HG03196 (cell line): ENCODE measurements around the gene CRHR1.

Experiments
- ATAC-seq: cut with Tn5 transposase; IDR thresholded peaks from one replicate; pipeline ENCODE4 v1.9.1; 2021; ENCODE audit not compliant: unreplicated experiment

CRHR1 gene

GRCh38 chr17:45841883-45842525 is 57.9 kb downstream of the CRHR1 start:
- ATAC-seq: no peak

- ATAC-seq: no peak
Measured at GRCh38 chr17:45843722-45844121, 59.6 kb downstream of the CRHR1 start.

- no peak for ATAC-seq
Measured at GRCh38 chr17:45844695-45845375, 60.7 kb downstream of the CRHR1 start, which contains the start of gene SPPL2C. SPPL2C (plus strand) TSS chr17:45844881; CDS start chr17:45844907, 26 bp downstream.

GRCh38 chr17:45845376-45846185 is 61.5 kb downstream of the CRHR1 start:
- ATAC-seq: no peak

GRCh38 chr17:45846223-45846622 is 62.1 kb downstream of the CRHR1 start:
- no peak for ATAC-seq

GRCh38 chr17:45846646-45847045 is 62.5 kb downstream of the CRHR1 start:
- no peak for ATAC-seq

- ATAC-seq: no peak
Measured at GRCh38 chr17:45847101-45847500, 63.0 kb downstream of the CRHR1 start.

- no peak for ATAC-seq
Measured at GRCh38 chr17:45847747-45848146, 63.6 kb downstream of the CRHR1 start.

- no peak for ATAC-seq
Measured at GRCh38 chr17:45848405-45848804, 64.3 kb downstream of the CRHR1 start.

- ATAC-seq: no peak
Measured at GRCh38 chr17:45848868-45849535, 64.9 kb downstream of the CRHR1 start.

- ATAC-seq: no peak
Measured at GRCh38 chr17:45849536-45849990, 65.4 kb downstream of the CRHR1 start.

- no peak for ATAC-seq
Measured at GRCh38 chr17:45850011-45850410, 65.9 kb downstream of the CRHR1 start.

- no peak for ATAC-seq
Measured at GRCh38 chr17:45850468-45850867, 66.3 kb downstream of the CRHR1 start.

- ATAC-seq: no peak
Measured at GRCh38 chr17:45851022-45851421, 66.9 kb downstream of the CRHR1 start.

- ATAC-seq: no peak
Measured at GRCh38 chr17:45851464-45851863, 67.3 kb downstream of the CRHR1 start.

- ATAC-seq: no peak
Measured at GRCh38 chr17:45851873-45852272, 67.8 kb downstream of the CRHR1 start.

- no peak for ATAC-seq
Measured at GRCh38 chr17:45852535-45853297, 68.6 kb downstream of the CRHR1 start.

GRCh38 chr17:45854209-45854608 is 70.1 kb downstream of the CRHR1 start:
- no peak for ATAC-seq

- no peak for ATAC-seq
Measured at GRCh38 chr17:45855691-45856336, 71.7 kb downstream of the CRHR1 start.
